ENCODE data around the gene SSRP1.
"Not testable (repeated sequence)": the region's sequence is repeated elsewhere in the genome, so short reads cannot be mapped to it uniquely, and the experiment has no call there.

The SSRP1 gene

DNA sequence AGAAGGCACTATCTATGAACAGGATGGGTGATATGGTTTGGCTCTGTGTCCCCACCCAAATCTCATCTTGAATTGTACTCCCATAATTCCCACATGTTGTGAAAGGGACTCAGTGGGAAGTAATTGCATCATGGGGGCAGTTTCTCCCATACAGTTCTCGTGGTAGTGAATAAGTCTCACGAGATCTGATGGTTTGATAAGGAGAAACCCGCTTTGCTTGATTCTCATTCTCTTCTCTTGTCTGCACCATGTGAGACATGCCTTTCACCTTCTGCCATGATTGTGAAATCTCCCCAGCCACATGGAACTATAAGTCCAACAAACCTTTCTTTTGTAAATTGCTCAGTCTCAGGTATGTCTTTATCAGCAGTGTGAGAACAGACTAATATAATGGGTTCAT, 39.5 kb downstream of the SSRP1 start:
- not testable (repeated sequence) for DNase-seq

GRCh38 chr11:57294225-57295131, 41.2 kb downstream of the SSRP1 start:
- DNase-seq = no peak

GRCh38 chr11:57290288-57290687, 45.4 kb downstream of the SSRP1 start:
- no peak for DNase-seq

DNA sequence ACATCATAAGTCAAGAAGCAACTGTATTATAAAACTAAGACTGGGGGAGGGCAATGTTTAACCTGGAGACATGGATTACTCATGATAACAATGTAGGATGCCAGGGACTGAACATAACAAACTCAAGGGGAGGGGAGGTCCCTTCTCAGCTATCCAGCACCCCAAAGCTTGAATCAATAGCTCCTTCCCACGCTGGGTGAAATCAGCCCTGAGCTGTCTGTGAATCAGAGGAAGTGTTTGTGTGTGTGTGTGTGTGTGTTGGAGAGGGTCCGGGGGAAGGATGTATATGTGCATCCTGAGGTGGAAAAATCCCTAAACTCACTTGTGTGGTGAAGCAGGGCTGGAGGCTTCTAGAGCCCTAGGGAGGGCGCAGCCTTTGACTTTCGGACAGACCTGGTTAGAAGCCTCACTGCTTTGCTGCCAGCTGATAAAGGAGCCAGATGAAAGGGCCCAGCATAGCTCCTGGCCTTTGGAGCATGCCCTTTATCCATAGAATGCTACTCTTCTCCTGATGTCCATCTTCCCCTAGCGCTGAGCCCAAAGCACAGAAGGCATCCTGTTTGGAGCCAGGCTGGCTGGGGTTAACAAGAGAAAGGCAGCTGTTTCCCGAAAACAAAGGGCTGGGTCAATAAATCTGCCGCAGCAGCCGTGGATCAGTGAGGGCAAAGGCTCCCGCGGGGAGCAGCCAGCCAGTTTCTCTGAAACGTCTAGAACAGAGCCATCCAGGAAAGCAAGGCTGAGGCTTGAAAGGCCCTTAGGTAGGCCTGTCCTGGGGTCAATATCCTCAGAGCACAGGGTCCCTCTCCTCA, 46.7 kb downstream of the SSRP1 start:
- no peak for DNase-seq

GRCh38 chr11:57287884-57288283, 47.8 kb downstream of the SSRP1 start:
- no peak for DNase-seq

GRCh38 chr11:57283231-57283990, 52.3 kb downstream of the SSRP1 start:
- no peak for DNase-seq

DNA sequence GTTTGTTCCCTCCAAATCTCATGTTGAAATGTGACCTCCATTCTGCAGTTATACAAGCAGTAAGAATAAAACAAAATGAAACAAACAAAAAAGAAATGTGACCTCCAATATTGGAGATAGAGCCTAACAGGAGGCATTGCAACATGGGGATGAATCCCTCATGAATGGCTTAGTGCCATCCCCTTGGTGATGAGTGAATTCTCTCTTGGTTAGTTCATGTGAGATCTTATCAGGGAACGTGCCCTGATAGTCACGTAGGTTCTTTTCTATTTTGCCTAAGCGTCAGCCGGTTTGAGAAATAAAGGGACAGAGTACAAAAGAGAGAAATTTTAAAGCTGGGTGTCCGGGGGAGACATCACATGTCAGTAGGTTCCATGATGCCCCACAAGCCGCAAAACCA, 54.1 kb downstream of the SSRP1 start:
- not testable (repeated sequence) for DNase-seq

DNA sequence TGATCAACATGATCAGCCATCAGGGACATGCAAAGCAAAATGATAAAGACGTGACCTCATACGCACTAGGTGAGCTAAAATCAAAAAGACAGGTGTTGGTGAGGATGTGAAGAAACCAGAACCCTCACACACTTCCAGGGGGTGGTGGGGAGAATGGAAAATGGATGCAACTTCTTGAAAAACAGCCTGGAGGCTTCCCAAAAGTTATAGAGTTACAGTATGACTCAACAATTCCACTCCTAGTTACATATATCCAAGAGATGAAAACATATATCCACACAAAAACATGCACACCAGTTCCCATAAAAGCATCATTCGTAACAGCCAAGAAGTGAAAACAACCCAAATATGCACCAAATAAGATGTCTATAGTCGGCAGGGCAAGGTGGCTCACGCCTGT, 56.6 kb downstream of the SSRP1 start:
- DNase-seq = no peak

- no peak for DNase-seq
These were observed 57.0 kb downstream of the SSRP1 start for GRCh38 chr11:57278721-57279095.

- DNase-seq = no peak
These were observed 57.6 kb downstream of the SSRP1 start for GRCh38 chr11:57277845-57278720.

GRCh38 chr11:57276971-57277675, 58.6 kb downstream of the SSRP1 start:
- no peak for DNase-seq

DNA sequence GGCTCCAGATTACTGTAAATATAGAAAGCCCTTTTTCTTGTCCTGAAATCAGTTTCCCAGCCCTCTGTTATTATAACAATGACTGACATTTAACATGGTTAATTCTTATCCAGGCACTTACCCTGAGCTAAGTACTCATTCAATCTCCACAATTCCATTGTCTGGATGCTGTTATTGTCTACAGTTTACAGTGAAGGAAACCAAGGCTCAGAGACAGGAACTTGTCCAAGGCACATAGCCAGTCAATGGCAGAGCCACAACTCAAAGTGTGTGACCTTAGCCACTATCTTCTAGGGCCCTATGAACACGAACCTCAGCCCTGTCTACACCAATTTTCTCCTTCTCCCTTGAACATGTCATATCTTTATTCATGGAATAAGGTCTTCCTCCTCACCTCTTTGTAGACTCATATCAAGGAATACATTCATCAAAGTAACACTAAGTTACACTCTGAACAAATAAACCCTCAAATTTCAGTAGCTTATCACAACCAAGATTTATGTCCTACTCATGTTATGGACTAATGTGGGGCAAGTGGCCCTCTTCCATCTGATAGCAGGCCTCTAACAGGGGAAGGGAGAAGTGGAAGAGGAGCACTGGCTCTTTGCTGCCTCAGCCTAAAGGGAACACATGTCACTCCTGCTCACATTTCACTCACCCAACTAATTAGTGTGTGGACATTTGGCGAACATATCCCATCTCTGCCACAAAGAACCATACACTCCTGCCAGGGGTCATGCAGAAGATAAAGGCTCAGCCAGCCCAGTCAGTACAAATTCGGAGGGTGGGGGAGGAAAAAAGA, 59.3 kb downstream of the SSRP1 start:
- DNase-seq = no peak
